ENCODE data around the gene PCYOX1L.
A peak's percentile ranks its signal among the peaks of the same experiment; 100 is the strongest.

Gene PCYOX1L

DNA sequence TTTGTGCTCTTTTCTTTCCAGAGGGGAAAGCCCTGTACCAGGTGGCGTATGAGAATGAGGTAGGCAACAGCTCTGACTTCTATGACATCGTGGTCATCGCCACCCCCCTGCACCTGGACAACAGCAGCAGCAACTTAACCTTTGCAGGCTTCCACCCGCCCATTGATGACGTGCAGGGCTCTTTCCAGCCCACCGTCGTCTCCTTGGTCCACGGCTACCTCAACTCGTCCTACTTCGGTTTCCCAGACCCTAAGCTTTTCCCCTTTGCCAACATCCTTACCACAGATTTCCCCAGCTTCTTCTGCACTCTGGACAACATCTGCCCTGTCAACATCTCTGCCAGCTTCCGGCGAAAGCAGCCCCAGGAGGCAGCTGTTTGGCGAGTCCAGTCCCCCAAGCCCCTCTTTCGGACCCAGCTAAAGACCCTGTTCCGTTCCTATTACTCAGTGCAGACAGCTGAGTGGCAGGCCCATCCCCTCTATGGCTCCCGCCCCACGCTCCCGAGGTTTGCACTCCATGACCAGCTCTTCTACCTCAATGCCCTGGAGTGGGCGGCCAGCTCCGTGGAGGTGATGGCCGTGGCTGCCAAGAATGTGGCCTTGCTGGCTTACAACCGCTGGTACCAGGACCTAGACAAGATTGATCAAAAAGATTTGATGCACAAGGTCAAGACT is 10.3 kb downstream of the PCYOX1L start:
- no peak for DNase-seq (ENCODE audit: low spot score)

DNA sequence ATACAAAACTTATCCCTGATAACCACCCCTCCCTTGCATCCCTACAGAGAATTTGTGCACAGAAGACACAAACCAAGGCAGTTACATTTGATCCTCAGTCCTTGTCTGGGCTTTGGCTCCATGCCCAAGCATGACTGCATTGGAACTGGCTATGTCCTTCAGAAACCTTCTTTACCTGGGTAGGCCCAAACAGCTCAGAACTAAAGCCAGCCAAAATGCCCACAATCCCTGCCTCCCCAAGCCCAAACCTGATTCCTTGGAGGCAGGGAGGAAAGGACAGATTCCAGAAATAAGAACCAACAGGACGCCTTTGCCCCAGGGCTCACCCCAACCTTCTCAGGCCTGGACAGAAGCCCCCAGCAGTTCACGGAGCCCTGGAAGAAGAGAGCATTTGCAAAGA is 13.0 kb downstream of the PCYOX1L start:
- DNase-seq (ENCODE audit: low spot score), result no peak

DNA sequence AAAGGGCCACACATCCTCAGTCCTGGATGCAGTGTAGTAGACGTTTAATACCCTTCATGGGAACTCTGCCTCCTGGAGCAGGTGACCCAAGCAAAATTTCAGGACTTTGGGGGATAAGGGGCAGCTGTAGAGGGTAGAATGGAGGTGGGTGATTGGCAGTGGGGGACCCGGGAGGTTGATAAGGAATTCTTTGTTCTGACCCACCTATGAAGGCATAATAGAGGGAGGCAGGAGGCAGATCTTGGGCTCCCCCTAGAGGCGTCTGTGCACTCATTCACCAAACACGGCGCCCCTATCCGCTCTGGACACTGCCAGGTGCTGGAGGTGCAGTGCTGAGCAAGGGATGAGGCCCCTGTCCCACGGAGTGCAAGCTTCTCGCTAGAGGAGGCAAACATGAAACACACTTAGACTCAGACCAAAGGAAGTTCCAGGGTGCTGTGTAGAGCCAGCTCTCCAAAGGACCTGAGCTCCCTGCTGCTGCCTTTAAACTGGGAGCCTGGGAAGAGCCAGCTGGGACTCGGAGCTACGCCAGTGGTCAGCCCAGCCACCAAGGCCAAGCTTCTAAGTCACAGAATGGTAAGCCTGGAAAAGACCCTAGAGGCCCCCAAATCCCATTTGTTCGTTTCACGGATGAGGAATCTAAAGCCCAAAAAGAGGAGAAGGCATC is 13.6 kb downstream of the PCYOX1L start:
- peak; percentile 69 for DNase-seq (ENCODE audit: low spot score)

DNA sequence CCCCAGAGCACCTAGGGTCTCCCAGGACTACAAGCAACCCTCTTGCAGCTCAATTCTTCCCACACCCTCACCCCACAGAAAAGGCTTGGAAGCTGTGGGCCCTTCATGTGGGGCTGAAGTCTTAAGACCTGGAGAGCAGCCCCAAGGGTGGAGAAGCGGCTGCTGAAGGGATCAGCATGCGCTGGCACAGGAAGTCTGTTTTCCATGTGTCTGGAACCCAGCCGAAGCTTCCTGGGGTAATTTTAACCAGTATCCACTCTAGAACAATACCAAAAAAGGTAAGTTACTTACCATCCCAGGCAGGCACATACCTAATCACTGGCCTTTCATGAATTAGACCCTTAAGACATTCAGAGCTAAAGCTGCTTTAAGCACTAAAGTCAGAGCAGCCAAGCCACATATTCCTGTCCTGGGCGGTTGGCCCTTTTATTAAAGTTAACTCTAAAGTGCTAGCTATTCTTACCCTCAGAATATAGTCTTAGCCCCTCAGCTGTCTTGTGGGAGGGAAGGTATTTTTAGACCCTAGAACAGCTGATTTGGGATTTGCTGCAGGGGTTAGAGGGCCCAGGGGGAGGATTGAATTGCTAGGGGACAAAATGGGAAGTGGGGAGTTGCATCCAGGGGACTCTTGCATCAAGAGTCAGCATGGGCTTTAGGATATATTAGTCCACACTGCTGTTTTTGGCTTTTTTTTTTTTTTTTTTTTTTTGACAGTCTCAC is 14.4 kb downstream of the PCYOX1L start:
- DNase-seq (ENCODE audit: low spot score), result no peak

DNA sequence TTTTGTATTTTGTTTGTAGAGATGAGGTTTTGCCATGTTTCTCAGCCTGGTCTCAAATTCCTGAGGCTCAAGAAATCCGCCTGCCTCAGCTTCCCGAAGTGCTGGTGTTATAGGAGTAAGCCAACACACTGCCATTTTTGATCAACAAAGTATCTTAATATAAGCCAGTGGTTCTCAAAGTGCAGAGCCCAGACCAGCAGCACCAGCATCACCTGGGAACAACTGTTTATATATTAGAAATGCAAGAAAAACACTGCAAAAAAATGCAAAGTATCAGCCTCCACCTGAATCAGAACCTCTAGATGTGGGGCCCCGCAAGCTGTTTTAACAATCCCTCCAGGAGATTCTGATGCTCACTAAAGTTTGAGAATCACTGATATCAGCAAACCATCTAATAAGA is 15.1 kb downstream of the PCYOX1L start:
- no peak for DNase-seq (ENCODE audit: low spot score)

DNA sequence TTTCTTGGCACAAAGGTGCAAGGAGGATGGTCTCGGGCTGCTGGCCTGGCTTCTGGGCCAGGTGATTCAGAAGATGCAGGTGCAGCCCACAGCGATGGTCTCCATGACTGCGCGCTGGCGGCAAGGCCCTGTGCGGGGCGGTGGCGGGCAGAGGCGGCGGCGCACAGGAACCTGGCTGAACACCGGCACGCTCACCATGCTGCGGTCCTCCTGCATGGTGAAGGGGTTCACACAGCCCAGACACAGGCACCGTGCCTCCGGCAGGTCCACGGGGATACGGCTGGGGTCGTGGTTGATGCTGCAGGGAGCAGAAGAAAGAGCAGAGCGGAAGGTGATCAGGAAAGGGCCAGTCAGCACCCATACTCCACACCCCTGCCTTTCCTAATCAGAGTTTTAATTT is 16.5 kb downstream of the PCYOX1L start:
- DNase-seq (ENCODE audit: low spot score), result no peak

DNA sequence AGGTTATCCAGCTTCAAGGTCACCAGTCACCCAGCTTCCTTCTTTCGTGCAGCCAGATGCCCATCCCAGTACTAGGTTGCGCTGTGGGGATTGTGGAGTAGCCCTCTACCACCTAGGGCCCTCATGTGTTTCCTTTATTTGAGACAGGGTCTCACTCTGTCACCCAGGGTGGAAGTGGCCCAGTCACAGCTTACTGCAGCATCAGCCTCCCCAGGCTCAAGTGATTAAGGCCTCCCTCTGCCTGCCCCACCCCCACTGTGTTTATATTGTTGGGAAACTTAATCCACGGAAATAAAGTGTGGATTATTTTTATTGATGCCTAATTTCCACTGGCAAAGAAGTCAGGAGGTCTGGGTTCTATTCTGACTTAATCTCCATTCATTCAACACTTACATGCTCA is 17.0 kb downstream of the PCYOX1L start:
- DNase-seq (ENCODE audit: low spot score), result no peak

DNA sequence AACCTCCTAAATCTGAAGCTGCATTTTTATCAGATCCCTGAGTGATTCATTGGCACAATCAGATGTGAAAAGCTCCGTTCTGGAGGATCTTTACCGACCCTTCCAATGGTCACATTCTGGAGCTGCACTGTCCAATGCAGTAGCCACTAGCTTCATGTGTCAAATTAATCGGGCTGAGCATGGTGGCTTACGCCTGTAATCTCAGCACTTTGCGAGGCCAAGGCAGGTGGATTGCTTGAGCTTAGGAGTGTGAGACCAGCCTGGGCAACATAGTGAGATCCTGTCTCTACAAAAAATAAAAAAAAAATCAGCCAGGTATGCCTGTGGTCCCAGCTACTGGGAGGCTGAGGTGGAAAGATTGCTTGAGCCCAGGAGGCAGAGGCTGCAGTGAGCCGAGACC is 17.6 kb downstream of the PCYOX1L start:
- no peak for DNase-seq (ENCODE audit: low spot score)

DNA sequence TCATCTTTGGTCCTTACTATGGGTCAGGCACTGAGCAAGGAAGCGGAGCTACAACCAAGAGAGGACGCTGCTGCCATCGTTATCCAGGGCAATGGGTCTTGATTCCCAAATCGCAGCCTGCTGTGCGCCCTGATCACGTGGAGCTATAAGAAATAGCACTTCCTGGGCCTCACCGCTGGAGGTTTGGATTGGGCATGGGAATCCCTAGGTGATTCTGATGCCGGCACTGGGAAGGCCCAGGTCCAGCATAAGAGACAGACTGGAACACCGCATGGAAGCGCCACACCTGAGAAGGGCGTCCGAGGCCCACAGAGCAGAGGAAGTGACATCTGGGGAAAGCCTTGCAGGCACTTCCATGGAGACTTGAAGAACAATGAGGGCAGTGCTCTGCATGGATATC is 18.3 kb downstream of the PCYOX1L start:
- no peak for DNase-seq (ENCODE audit: low spot score)

DNA sequence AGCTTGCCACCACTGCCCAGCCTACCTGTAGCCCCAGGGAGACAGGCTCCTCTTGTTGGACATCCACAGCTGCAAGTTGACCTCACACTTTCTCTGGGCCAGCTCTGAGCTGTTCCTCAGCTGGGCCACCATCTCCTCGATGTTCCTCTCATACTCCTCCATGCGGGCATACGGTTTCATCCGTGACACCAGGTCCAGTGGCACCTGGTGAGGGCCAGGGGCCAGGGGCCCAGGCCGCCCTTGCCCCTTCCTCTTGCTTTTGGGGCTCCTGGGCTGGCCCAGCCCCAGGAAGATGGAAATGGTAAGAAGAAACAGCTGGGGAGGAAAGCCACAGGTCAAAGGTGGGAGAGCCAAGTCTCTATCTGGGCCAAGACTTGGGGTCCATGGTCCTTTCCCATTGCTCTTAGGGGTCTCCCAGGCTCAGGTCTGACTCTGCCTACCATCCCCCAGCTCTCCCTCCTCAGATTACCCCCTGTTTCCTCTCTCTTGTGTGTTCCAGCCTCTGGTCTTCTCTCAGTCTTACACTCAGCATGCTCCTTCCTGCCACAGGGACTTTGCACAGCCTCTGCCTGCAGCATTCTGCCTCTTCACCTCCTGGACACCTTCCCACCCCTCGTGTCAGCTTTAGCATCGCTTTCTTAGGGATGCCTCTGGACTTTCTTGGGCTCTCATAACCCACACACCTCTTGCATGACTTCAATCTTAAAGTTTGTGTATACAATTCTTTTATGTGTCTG is 19.0 kb downstream of the PCYOX1L start:
- DNase-seq (ENCODE audit: low spot score), result no peak

DNA sequence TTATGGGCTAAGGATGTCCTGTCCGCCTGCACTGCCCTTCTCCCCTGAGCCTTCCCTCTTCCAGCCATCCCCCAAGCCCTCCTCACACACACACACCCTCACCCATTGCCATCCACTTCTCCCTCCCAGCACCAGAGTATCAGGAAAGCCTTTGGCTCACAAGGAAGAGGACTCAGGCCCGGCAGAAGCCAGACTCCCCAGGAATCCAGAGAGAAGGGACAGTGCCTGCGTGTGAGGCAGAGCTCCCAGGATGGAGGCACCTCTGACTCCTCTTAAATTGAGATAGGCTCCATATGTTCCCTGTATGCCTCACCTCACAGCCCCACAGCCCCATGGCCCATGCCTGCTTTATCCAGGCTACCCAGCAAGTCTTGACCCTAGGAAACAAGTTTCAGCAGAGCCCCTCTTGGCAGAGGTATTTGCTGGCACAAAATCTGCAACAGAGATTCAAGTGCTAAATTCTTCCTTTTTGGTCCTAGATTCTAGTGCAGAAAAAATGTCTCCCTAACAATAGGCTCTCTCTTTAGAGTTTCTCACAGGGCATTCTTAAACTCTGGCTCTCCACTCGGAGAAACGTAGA is 20.5 kb downstream of the PCYOX1L start:
- DNase-seq (ENCODE audit: low spot score), result no peak

DNA sequence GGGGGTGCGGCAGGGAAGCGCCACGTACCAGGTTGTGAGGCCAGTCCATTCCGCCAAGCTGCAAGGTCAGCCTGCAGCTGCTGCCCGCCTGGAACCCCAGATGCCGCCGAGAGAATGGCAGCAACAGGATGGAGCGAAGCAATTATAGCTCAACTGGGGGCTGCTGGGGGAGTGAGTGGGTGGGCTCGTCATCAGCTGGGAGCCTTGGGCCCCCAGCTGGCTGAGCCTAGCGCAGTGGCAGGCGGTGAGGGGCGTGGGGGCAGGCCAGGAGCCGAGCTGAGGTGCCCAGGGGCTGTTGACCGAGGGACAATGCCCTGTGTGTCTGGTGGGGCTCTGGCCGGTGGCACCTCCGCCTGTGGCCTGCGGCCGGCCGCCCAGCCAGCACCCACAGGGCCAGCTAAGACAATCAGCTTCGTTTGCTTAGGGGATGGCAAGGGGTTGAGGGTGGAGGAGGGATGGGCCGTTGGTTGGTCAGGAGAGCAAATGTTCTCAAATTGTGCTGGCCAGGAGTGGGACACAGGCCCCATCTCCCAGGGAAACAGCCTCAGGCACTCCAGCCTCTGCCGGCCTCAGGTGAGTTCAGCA is 21.4 kb downstream of the PCYOX1L start, which contains the start of gene IL17B:
IL17B (minus strand) TSS at position 116 of the 585 bp plus-strand sequence; CDS start at position 49, 67 bp downstream.
- DNase-seq (ENCODE audit: low spot score), result no peak

DNA sequence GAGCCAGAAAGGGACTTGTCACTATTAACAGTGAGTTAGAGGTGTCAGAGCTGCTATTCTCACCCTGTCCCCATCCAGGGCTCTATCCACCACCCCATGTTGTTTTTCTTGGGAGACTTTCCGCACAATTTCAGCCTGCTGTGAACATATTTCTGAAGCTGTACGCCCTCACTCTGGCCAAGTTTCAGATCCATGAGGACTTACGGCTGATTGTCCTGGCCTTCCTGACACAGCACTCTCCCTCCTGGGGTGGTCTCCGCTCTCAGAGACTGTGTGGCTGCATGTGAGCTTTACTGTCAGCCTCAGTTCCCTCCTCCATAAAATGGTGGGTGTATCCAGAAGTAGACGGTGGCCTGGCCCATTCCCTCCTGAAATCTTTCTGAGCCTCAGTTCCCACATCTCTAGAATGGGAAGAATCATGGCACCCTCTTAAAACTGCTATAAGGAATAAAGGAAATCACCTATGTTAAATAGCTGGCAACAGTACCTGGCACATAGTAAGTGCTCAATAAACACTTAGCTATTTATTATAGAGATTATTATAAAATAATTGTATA is 22.1 kb downstream of the PCYOX1L start:
- DNase-seq (ENCODE audit: low spot score), result no peak

DNA sequence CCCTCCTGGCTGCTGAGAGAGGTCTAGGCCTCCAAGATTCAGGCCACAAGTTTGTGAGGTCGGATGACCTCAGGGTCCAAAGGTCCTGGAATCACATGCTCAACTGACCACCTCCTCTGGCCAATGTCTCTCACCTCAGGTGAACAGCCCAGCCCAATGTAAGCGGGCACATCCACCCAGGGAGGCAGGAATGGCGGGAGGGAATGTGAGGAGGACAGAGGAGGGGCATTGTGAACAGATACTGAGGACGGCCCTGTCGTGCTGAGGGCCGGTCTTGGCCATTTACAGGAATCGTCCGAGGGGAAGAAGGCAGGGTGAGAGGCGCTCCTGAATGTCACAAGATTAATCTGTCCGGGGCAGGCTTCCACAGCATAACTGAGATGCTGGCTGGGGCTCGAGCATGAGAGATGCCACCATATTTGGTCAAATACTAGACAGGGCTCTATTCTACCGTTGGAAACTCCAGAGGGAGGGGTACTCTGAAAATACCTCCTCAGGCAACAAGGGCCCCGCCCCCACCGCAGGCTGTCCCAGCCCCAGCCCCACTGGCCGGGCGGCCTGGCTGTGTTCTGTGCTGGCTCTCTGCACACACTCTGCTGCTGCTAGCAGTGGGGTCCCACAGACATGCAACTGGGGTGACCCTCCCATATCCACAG is 22.7 kb downstream of the PCYOX1L start:
- DNase-seq (ENCODE audit: low spot score), result no peak

DNA sequence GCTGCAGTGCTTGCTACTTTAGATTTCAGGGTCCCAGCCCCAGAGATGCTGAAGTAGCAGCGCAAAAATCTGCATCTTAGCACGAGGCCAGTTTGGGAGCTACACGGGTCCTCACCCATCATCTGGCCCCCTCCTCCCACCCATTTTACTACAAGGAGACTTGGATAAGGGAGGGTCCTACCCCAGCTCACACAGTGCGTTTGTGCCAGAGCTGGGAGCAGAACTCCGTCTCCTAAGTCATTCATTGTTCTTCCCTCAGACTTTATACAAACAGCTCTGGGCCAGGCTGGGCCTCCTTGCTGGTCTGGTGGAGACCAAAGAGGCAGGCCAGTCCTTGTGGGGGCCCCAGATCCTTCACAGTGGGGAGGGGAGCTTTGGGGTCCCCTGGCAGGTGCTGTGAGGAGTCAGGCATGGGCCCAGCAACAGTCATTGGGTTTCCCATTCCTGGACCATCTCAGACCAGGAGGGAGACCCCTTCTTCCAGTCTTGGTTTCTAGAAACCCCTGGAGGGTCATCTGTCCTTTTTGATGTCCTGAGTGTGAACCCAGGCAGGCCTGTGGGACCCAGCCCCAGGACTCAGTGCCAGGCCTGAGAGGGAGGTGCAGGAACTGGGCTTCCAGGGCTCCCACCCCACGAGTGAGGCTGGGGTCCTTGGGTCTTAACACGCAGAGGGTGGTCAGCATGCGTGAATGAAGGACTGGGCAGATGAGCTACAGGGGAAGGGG is 23.6 kb downstream of the PCYOX1L start:
- no peak for DNase-seq (ENCODE audit: low spot score)

DNA sequence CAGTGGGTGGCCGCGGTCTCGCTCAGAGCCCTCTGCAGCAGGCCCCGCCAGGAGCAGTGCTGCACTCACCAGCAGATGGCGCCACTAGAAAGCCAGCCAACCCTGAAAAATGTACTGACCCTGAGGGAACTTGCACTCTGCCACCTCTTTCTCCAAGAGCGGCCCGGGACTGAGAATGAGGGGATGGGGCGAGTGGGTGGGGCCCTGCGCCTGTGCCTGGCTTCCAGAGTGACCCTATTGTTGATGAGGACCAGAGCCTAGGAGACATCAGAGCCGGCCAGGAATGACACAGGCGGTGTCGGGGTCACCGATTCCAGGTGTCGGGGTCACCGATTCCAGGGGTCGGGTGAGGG is 24.1 kb downstream of the PCYOX1L start:
- DNase-seq (ENCODE audit: low spot score), result peak; percentile 66

DNA sequence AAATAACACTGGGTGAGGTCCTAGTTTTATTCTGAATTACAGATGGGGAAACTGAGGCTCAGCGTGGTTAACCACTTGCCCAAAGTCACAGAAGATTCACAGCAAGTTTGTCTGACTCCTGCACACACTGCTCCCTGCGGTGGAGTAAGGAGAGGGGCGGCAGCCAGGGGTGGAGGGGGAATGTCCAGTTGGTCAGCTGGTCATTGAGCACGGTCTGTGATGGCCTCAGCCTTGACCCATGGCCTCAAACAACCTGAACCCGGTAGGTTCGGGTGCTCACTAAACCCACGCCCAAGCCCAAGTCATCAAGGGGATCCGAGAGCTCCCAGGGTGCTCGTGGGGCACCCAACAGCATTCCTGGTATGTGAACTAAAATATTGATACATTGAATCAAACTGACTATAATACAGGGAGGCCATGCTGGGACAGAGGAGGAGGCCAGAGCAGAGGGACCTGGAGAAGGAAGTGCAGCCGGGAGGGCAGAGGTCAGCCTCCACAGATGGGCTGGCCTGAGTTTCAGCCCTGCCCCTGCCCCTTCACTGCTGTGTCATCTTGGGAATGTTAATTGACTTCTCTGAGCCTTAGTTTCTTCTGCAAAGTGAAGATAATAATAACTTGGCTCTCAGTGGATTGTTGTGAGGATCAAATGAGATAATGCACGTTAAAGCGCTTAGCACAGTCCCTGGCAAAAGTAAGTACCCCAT is 24.8 kb downstream of the PCYOX1L start:
- DNase-seq (ENCODE audit: low spot score), result no peak

DNA sequence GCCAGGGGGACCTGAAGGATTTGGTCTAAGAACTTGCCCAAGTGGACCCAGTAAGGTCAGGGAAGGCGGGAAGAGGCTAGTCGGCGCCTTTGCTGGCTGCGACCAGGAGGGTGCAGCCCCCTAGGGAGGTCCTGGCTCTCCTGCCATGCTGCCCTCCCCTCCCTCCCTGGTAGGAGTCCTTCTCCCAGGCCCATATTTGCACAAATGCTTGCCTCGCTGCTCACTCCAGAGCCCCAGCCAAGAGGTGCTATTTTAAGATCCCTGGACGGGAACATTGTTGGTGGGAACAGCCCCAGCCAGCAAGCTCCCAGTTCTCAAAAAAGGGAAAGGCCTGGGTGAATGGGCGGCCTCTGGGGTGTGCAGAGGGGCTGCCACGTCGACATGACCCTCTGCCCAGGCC is 25.6 kb downstream of the PCYOX1L start:
- no peak for DNase-seq (ENCODE audit: low spot score)

DNA sequence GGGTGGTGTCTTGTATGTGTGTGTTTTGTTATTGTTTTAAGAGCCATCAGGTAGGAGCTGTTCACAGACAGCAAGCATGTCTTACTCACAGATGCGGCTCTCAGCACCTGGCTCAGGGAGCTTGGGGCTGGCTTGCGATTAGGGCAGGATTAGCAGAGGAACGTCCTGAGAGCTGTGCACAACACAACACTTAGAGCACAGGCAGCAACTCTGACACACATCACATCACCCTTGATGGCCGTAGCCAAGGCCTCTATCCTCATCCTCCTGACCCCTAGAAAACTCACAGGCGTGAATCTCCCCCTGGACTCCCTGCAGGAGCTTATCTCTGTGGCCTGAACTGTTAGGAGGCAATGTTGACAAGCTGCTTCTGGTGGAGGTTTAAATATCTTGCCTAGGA is 28.3 kb downstream of the PCYOX1L start:
- no peak for DNase-seq (ENCODE audit: low spot score)

Measured in CD4-positive, alpha-beta T cell treated with Interleukin-6 at 100 ng/mL for 8 hours (primary cell).